Stimulated activated CD4-positive, alpha-beta T cell treated with anti-CD3 and anti-CD28 coated beads, Interleukin-2, amount 100 ng/mL, for 24 hours (primary cell): ENCODE measurements around the gene SLC2A1.

Source experiments
- DNase-seq, 2 donors: peaks; one replicate each; pipeline ENCODE4 v3.0.0-alpha.2; 2020

Gene SLC2A1

DNA sequence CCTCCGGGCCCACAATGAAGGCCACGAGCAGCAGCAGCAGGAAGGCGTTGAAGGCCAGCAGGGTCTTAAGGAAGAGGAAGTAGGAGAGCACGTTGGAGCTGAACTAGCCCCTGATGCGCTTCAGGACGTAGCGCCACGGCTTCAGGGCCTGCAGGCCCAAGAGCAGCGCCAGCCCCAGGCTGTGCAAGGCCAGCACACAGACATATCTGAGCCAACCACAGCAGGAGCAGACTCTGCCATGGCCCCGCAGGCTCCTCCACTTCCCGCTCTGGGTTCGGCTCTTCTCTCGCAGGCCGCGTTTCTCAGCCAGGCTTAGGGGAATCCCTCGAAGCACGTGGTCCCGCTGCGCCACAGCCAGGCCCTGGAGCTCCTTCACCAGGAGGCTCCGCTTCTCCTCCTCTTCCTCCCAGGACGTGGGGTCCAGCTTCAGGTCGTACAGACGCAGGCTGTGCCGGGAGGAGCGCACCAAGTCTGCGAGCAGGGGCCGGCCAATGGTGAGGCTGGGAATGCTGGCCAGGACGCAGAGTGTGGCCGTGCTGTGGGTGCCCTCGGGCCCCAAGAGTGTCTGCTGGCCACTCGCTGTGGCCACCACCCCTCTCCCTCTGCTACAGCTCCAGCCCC, 70.5 kb downstream of the SLC2A1 start:
- DNase-seq, result no peak

DNA sequence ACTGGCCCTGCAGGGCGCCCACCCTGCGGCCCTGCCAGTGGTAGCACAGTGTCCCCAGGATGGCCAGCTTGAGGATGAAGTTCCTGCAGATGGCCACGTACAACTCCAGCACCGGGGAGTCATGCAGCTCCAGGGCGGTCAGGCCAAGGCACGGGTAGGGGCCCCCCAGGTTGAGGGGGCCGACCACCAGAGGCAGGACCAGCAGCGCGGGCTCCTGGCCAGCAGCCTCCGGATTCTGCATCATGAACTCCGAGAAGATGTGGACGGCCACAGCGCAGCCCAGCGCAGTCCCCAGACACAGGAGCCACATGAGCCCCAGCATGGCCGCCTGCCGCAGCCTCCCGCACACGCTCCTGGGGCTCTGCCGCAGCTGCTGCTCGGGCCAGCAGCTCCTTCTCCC, 71.3 kb downstream of the SLC2A1 start:
- no peak for DNase-seq

DNA sequence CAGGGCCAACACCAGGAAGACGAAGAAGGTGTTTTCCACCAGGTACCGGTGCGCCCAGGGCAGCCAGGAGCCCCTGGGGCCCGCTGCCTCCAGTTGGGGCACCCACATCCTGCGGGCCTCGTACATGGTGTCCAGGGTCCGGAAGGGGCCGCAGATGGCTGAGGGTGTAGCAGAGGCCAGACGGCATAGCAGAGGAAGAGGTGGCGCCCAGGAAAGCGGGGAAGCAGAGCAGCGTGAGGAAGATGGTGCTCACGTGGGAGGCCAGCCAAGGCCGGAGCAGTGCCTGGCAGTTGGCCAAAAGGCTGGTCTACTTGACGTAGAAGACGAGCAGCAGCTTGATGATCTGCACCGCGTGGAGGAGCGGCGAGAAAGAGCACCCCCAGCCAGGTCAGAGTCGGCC, 71.9 kb downstream of the SLC2A1 start:
- DNase-seq, result no peak

DNA sequence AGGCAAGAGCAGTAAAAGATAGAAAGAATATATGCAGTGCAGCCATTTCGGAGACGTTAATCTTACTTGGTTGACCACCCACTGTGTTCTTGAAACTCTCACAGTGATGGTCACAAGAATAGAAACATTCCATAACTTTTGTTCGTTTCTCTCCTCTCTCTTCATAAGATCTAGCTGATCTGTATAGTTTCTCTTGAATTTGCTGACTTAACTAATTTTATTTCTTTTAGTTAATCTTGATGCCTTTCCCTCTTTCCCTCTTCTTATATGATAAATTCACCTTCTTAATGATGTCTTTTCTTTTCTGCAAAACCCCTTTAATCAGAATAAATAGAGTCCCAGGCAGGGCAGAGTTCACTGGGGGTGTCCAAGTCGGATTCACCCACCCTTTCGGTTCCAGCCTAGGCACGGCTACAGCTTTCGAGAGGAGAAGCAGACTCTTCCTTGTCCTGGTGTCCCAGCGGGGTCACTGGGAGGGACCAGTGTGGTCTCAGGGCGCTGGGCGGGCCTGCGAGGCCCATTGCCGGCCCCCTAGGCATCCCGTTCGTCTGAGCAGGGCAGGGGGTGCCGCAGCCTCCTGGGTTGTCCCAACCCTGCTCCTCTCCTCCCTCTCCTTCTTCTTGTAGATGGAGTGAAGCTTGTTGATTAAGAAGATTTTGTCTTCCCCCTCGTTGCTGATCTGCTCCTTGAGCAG, 72.5 kb downstream of the SLC2A1 start:
- DNase-seq, result no peak

DNA sequence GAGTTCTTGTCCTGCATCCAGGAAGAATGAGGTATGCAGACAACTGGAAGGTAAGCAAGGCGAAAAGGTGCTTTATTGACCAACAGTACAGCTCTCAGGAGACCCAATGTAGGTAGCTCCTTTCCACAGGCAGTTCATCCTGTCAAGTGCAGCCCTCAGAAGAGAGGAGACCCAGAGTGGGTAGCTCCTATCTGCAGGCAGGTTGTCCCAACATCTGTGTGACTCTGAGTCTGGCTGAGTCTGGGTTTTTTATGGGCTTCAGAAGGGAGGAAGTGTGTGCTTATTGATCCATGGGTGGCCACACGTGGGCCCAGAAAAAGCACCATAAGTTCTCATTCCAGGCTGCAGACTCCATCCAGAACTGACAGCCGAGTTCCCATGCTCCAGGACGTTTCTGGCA, 78.3 kb downstream of the SLC2A1 start:
- no peak for DNase-seq

DNA sequence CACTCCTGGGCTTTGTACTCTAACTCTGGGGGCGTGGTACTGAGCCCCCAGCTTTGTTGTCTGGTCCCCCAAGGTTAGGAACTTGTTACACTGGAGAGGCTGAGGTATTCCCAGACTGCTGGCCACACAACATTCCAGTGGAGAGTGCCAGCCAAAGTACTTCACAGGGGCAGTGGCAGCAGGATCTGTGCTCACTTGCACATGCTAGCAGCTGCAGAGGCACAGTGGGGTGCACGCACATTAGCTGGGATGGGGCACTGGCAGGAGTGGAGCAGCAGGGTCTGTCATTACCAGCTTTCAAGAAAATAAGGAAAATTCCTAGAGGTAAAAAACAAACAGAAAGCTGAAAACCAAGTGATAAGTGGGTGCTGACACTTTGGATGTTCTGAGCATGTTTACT, 81.3 kb downstream of the SLC2A1 start:
- no peak for DNase-seq

DNA sequence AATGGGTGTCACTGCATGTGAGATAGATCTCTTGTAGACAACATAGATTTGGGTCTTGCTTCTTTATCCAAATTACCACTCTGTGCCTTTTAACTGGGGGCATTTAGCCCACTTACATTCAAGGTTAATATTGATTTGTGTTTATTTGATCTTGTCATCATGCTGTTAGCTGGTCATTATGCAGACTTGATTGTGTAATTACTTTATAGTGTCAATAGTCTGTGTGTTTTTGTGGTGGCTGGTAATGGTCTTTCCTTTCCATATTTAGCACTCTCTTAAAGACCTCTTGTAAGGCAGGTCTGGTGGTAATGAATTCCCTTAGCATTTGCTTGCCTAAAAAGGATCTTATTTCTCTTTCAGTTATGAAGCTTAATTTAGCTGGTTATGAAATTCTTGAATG, 82.7 kb downstream of the SLC2A1 start:
- no peak for DNase-seq
